ENCODE measurements around the gene PTPRN2. TPM values are rescaled to one million over a fixed set of nuclear protein-coding genes. Genes with fewer than 3 reads are reported as not detected.
"Not testable (repeated sequence)": the region's sequence is repeated elsewhere in the genome, so short reads cannot be mapped to it uniquely, and the experiment has no call there.

Gene PTPRN2
- total RNA-seq, 1 experiment from 2014 or later: 1.1 TPM

- no peak for ATAC-seq
- DNase-seq (ENCODE audit: low read depth, low spot score): no peak
- Histone ChIP-seq H3K9me3 (ENCODE audit: control insufficient read depth, insufficient read depth, low read depth, low read length) (no peaks in the 10 kb centered on the region), H3K36me3 (ENCODE audit: control insufficient read depth, insufficient read depth, low read length) (no peaks in the 10 kb centered on the region), H3K27ac (ENCODE audit: low read length) (no peak overlapping the region), H3K4me1 (ENCODE audit: control insufficient read depth, insufficient read depth, low read length) (no peaks in the 10 kb centered on the region), H3K27me3 (ENCODE audit: control insufficient read depth, insufficient read depth, low read length) (peaks cover 2% of the 10 kb centered on the region; the same call in 1 of the 2 replicates), H3K4me3 (ENCODE audit: low read depth in 2 of 2, low read length in 2 of 2) (no peak overlapping the region)
- no TSS peak for BruUV-seq (replicated peaks)
- in situ Hi-C loops (cut with HindIII; ENCODE audit: low pct_unique_long_range_greater_than_20kb, low sequenced_read_pairs) (no loop called here), intact Hi-C loops (cut with micrococcal nuclease; ENCODE audit: unreplicated experiment) (no loop called here)
- ChIA-PET CTCF (no interaction called here), POLR2A (no interaction called here)
- TF ChIP-seq SIN3A (IDR thresholded peaks at IDR 0.05; ENCODE audit: borderline replicate concordance, insufficient read depth, low read depth, low read length) (no peak), CTCF (IDR thresholded peaks at IDR 0.05) (no peak), TCF7L2 (IDR thresholded peaks at IDR 0.05; ENCODE audit: low read depth, low read length) (no peak), POLR2AphosphoS5 (IDR thresholded peaks at IDR 0.05; ENCODE audit: low read depth, low read length) (no peak)
- TF ChIP-seq, protein P1, sequence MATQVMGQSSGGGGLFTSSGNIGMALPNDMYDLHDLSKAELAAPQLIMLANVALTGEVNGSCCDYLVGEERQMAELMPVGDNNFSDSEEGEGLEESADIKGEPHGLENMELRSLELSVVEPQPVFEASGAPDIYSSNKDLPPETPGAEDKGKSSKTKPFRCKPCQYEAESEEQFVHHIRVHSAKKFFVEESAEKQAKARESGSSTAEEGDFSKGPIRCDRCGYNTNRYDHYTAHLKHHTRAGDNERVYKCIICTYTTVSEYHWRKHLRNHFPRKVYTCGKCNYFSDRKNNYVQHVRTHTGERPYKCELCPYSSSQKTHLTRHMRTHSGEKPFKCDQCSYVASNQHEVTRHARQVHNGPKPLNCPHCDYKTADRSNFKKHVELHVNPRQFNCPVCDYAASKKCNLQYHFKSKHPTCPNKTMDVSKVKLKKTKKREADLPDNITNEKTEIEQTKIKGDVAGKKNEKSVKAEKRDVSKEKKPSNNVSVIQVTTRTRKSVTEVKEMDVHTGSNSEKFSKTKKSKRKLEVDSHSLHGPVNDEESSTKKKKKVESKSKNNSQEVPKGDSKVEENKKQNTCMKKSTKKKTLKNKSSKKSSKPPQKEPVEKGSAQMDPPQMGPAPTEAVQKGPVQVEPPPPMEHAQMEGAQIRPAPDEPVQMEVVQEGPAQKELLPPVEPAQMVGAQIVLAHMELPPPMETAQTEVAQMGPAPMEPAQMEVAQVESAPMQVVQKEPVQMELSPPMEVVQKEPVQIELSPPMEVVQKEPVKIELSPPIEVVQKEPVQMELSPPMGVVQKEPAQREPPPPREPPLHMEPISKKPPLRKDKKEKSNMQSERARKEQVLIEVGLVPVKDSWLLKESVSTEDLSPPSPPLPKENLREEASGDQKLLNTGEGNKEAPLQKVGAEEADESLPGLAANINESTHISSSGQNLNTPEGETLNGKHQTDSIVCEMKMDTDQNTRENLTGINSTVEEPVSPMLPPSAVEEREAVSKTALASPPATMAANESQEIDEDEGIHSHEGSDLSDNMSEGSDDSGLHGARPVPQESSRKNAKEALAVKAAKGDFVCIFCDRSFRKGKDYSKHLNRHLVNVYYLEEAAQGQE (IDR thresholded peaks at IDR 0.05; ENCODE audit: insufficient read depth in 1 of 2, low read depth in 2 of 2, low read length in 1 of 2): no peak
These were observed 1086.0 kb downstream of the PTPRN2 start for GRCh38 chr7:157501581-157501980.

- H3K4me1 ChIP-seq (ENCODE audit: control insufficient read depth, insufficient read depth, low read length); H3K27ac ChIP-seq (ENCODE audit: low read length); intact Hi-C loops (cut with micrococcal nuclease; ENCODE audit: unreplicated experiment); DNase-seq (ENCODE audit: low read depth, low spot score); POLR2A ChIA-PET; ATAC-seq; H3K27me3 ChIP-seq (ENCODE audit: control insufficient read depth, insufficient read depth, low read length); H3K9me3 ChIP-seq (ENCODE audit: control insufficient read depth, insufficient read depth, low read depth, low read length); in situ Hi-C loops (cut with HindIII; ENCODE audit: low pct_unique_long_range_greater_than_20kb, low sequenced_read_pairs); H3K36me3 ChIP-seq (ENCODE audit: control insufficient read depth, insufficient read depth, low read length); CTCF ChIA-PET; BruUV-seq (replicated peaks); H3K4me3 ChIP-seq (ENCODE audit: low read depth in 2 of 2, low read length in 2 of 2): not testable (repeated sequence)
These were observed 1086.6 kb downstream of the PTPRN2 start for GRCh38 chr7:157500989-157501540.

- in situ Hi-C loops (cut with HindIII; ENCODE audit: low pct_unique_long_range_greater_than_20kb, low sequenced_read_pairs): no loop called here
- intact Hi-C loops (cut with micrococcal nuclease; ENCODE audit: unreplicated experiment): no loop called here
- DNase-seq (ENCODE audit: low read depth, low spot score) (no peak), ATAC-seq (no peak)
- Histone ChIP-seq H3K36me3 (ENCODE audit: control insufficient read depth, insufficient read depth, low read length) (no peaks in the 10 kb centered on the region), H3K27me3 (ENCODE audit: control insufficient read depth, insufficient read depth, low read length) (no peaks in the 10 kb centered on the region), H3K9me3 (ENCODE audit: control insufficient read depth, insufficient read depth, low read depth, low read length) (no peaks in the 10 kb centered on the region), H3K4me1 (ENCODE audit: control insufficient read depth, insufficient read depth, low read length) (no peaks in the 10 kb centered on the region), H3K27ac (ENCODE audit: low read length) (no peak overlapping the region), H3K4me3 (ENCODE audit: low read depth in 2 of 2, low read length in 2 of 2) (no peak overlapping the region)
- TF ChIP-seq, protein P1 (IDR thresholded peaks at IDR 0.05; ENCODE audit: insufficient read depth in 1 of 2, low read depth in 2 of 2, low read length in 1 of 2): no peak
- no peak for TF ChIP-seq POLR2AphosphoS5 (IDR thresholded peaks at IDR 0.05; ENCODE audit: low read depth, low read length)
- TF ChIP-seq TCF7L2 (IDR thresholded peaks at IDR 0.05; ENCODE audit: low read depth, low read length): no peak
- TF ChIP-seq CTCF (IDR thresholded peaks at IDR 0.05): no peak
- CTCF ChIA-PET: no interaction called here
- BruUV-seq (replicated peaks): no TSS peak
- POLR2A ChIA-PET: no interaction called here
These were observed 1087.3 kb downstream of the PTPRN2 start for GRCh38 chr7:157500171-157500960.
